ENCODE results near the gene ARRDC1. TPM values are rescaled to one million over a fixed set of nuclear protein-coding genes. Genes with fewer than 3 reads are reported as not detected.

The ARRDC1 gene
- total RNA-seq, 1 donor: 15.0 TPM

DNA sequence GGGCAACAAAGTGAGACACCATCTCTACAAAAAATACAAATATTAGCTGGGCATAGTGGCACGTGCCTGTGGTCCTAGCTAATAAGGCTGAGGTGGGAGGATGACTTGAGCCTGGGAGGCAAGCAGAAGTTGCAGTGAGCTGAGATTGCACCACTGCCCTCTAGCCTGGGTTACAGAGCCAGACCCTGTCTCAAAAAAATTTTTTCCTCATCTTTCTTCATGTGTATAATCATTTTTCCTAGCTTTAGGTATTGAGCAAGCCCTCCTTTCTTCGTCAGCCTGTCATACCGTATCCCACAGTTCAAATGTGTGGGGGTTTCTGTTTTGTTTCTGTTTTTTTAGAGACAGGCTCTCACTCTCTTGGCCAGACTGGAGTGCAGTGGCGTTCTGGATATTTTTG is 54.7 kb downstream of the ARRDC1 start:
- TF ChIP-seq, protein P1, sequence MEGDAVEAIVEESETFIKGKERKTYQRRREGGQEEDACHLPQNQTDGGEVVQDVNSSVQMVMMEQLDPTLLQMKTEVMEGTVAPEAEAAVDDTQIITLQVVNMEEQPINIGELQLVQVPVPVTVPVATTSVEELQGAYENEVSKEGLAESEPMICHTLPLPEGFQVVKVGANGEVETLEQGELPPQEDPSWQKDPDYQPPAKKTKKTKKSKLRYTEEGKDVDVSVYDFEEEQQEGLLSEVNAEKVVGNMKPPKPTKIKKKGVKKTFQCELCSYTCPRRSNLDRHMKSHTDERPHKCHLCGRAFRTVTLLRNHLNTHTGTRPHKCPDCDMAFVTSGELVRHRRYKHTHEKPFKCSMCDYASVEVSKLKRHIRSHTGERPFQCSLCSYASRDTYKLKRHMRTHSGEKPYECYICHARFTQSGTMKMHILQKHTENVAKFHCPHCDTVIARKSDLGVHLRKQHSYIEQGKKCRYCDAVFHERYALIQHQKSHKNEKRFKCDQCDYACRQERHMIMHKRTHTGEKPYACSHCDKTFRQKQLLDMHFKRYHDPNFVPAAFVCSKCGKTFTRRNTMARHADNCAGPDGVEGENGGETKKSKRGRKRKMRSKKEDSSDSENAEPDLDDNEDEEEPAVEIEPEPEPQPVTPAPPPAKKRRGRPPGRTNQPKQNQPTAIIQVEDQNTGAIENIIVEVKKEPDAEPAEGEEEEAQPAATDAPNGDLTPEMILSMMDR (IDR thresholded peaks at IDR 0.05; ENCODE audit: insufficient read depth, low read length): no peak
- no peak overlapping the region for H3K4me3 ChIP-seq (ENCODE audit: low read depth, low read length)
- peak; percentile 39 for DNase-seq (ENCODE audit: low read depth)

DNA sequence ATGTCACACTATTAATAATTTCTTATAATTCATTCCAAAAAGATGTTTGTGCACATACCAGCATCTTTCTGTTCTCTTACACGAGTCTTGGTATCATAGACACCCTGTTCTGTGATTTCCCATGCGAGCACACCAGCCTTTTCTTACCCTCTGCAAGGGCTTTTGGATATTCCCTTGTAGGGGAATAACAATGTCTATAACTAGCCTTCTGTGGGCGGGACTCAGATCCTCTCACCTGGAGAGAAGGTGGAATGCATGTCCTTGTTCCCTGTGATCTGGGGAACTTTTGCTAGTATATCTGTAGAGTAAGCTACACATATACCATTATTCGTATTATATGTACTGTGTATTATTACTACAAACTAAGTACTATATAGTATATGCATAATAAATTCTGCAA is 58.1 kb downstream of the ARRDC1 start:
- no peak overlapping the region for H3K4me3 ChIP-seq (ENCODE audit: low read depth, low read length)
- TF ChIP-seq, protein P1 (IDR thresholded peaks at IDR 0.05; ENCODE audit: insufficient read depth, low read length): no peak
- DNase-seq (ENCODE audit: low read depth): no peak

DNA sequence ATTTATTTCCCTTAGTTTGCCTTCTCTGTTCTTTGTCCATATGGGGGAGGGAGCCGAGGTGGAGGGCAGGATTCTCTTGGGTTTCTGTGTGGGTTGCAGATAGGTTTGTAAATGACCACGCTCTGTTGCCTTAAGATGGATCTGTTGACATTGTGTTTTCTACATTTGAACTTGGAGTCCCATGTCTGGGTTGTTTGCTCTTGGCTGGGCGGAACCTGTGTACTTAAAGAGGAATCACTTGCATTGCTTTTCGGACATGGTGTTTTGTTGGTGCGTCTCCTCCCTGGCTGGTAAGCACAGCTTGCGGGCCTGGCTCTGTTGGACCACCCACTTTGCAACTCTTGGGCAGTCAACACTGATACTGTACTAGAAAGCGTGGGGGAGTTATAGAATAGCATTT is 59.2 kb downstream of the ARRDC1 start:
- TF ChIP-seq, protein P1 (IDR thresholded peaks at IDR 0.05; ENCODE audit: insufficient read depth, low read length): no peak
- no peak for DNase-seq (ENCODE audit: low read depth)
- no peak overlapping the region for H3K4me3 ChIP-seq (ENCODE audit: low read depth, low read length)

Small RNAs within 50 kb of the gene (small RNA-seq; reads per million reads assigned to genes)
- gene RF00017: not detected

Other genes starting within 250 kb of the ARRDC1 start
- 5.2 and 14.3 TPM in 2 replicates for gene EXD3, start 182.5 kb upstream of the ARRDC1 start, total RNA-seq (ENCODE audit: low replicate concordance)
- 0.36 and 0.74 TPM in 2 replicates for gene NOXA1, start 182.3 kb upstream of the ARRDC1 start, total RNA-seq (ENCODE audit: low replicate concordance)
- not detected in 2 replicates for gene ENTPD8, start 164.3 kb upstream of the ARRDC1 start, total RNA-seq (ENCODE audit: low replicate concordance)
- 29.1 and 29.6 TPM in 2 replicates for gene NSMF, start 146.4 kb upstream of the ARRDC1 start, total RNA-seq (ENCODE audit: low replicate concordance)
- 0.81 and 5.4 TPM in 2 replicates for gene PNPLA7, start 55.3 kb upstream of the ARRDC1 start, total RNA-seq (ENCODE audit: low replicate concordance)
- 27.7 and 81.1 TPM in 2 replicates for gene MRPL41, start 53.8 kb upstream of the ARRDC1 start, total RNA-seq (ENCODE audit: low replicate concordance)
- gene DPH7, start 26.8 kb upstream of the ARRDC1 start, total RNA-seq (ENCODE audit: low replicate concordance): 16.1 and 20.2 TPM in 2 replicates
- gene ZMYND19, start 15.2 kb upstream of the ARRDC1 start, total RNA-seq (ENCODE audit: low replicate concordance): 5.1 and 15.5 TPM in 2 replicates
- gene EHMT1, start 13.3 kb downstream of the ARRDC1 start, total RNA-seq (ENCODE audit: low replicate concordance): 31.4 and 41.8 TPM in 2 replicates

Data from fibroblast of the aortic adventitia (primary cell).